H9 (cell line): ENCODE measurements around the gene SCN8A. TPM values are rescaled to one million over a fixed set of nuclear protein-coding genes. Genes with fewer than 3 reads are reported as not detected.

Source experiments
- DNase-seq: peaks from one replicate; pipeline ENCODE4 v3.0.0-alpha.2; 2017
- H2AFZ ChIP-seq: one replicate; pipeline ENCODE4 v1.6.1; 2013; ENCODE audit warnings: mild to moderate bottlenecking, low read length, control low read depth, moderate library complexity
- H2AK5ac ChIP-seq: 2 replicates; pipeline ENCODE4 v1.6.1; 2013; ENCODE audit warnings: low read length, control low read depth, mixed read lengths; ENCODE audit not compliant: insufficient read length
- H2BK120ac ChIP-seq: one replicate; pipeline ENCODE4 v1.6.1; 2013; ENCODE audit warnings: low read depth, mild to moderate bottlenecking, low read length, control low read depth, inconsistent platforms; ENCODE audit not compliant: poor library complexity, severe bottlenecking
- H2BK12ac ChIP-seq: 2 replicates; pipeline ENCODE4 v1.6.1; 2013; ENCODE audit warnings: low read length, control low read depth, mixed read lengths, low read depth; ENCODE audit not compliant: insufficient read length
- H2BK15ac ChIP-seq: 2 replicates; pipeline ENCODE4 v1.6.1; 2013; ENCODE audit warnings: low read depth, low read length, control low read depth
- H2BK20ac ChIP-seq: one replicate; pipeline ENCODE4 v1.6.1; 2013; ENCODE audit warnings: low read depth, mild to moderate bottlenecking, low read length, control low read depth, inconsistent platforms; ENCODE audit not compliant: poor library complexity, severe bottlenecking
- H2BK5ac ChIP-seq: 2 replicates; pipeline ENCODE4 v1.6.1; 2013; ENCODE audit warnings: low read length, control low read depth, mixed read lengths; ENCODE audit not compliant: insufficient read length
- H3K14ac ChIP-seq: 2 replicates; pipeline ENCODE4 v1.6.1; 2013; ENCODE audit warnings: low read length, control low read depth; ENCODE audit not compliant: insufficient read depth
- H3K18ac ChIP-seq: 2 replicates; pipeline ENCODE4 v1.6.1; 2013; ENCODE audit warnings: low read depth, mild to moderate bottlenecking, mixed read lengths, low read length, control low read depth; ENCODE audit not compliant: insufficient read length
- H3K23ac ChIP-seq: 2 replicates; pipeline ENCODE4 v1.6.1; 2013; ENCODE audit warnings: low read length, control low read depth, mixed read lengths, low read depth; ENCODE audit not compliant: insufficient read length
- H3K23me2 ChIP-seq: 2 replicates; pipeline ENCODE4 v1.6.1; 2013; ENCODE audit warnings: low read depth, mild to moderate bottlenecking, mixed read lengths, low read length, control low read depth; ENCODE audit not compliant: insufficient read length, poor library complexity, severe bottlenecking
- H3K27ac ChIP-seq: 2 replicates; pipeline ENCODE4 v1.5.1; 2013; ENCODE audit warnings: low read length, control low read depth, mixed read lengths, low read depth; ENCODE audit not compliant: insufficient read length
- H3K27me3 ChIP-seq: 2 replicates; pipeline ENCODE4 v1.6.1; 2013; ENCODE audit warnings: low read length, control low read depth, inconsistent platforms; ENCODE audit not compliant: insufficient read depth
- H3K4ac ChIP-seq: 2 replicates; pipeline ENCODE4 v1.6.1; 2013; ENCODE audit warnings: low read depth, mild to moderate bottlenecking, control low read depth, inconsistent platforms, low read length, moderate library complexity
- H3K4me1 ChIP-seq: 2 replicates; pipeline ENCODE4 v1.6.1; 2013; ENCODE audit warnings: low read length, control low read depth, inconsistent platforms; ENCODE audit not compliant: insufficient read depth
- H3K4me2 ChIP-seq: 2 replicates; pipeline ENCODE4 v1.6.1; 2013; ENCODE audit warnings: low read length, control low read depth, mixed read lengths; ENCODE audit not compliant: insufficient read length, insufficient read depth
- H3K56ac ChIP-seq: 2 replicates; pipeline ENCODE4 v1.6.1; 2013; ENCODE audit warnings: low read depth, mild to moderate bottlenecking, mixed read lengths, low read length, control low read depth; ENCODE audit not compliant: insufficient read length
- H3K79me1 ChIP-seq: 2 replicates; pipeline ENCODE4 v1.6.1; 2013; ENCODE audit warnings: low read depth, mild to moderate bottlenecking, moderate library complexity, low read length, control low read depth, inconsistent platforms; ENCODE audit not compliant: insufficient read depth, poor library complexity, severe bottlenecking
- H3K79me2 ChIP-seq: 2 replicates; pipeline ENCODE4 v1.6.1; 2013; ENCODE audit warnings: low read length, control low read depth, inconsistent platforms; ENCODE audit not compliant: insufficient read depth
- H3K9ac ChIP-seq: 2 replicates; pipeline ENCODE4 v1.6.1; 2013; ENCODE audit warnings: low read length, control low read depth, mixed read lengths; ENCODE audit not compliant: insufficient read length; ENCODE audit errors: extremely low read depth
- H3K9me3 ChIP-seq: one replicate; pipeline ENCODE4 v1.6.1; 2013; ENCODE audit warnings: low read depth, low read length, inconsistent platforms; ENCODE audit not compliant: control insufficient read depth
- H3T11ph ChIP-seq: one replicate; pipeline ENCODE4 v1.6.1; 2013; ENCODE audit warnings: mild to moderate bottlenecking, low read length, control low read depth, inconsistent platforms
- H4K20me1 ChIP-seq: one replicate; pipeline ENCODE4 v1.6.1; 2013; ENCODE audit not compliant: control insufficient read depth, insufficient read length, insufficient read depth
- H4K5ac ChIP-seq: 2 replicates; pipeline ENCODE4 v1.6.1; 2013; ENCODE audit warnings: low read depth, mild to moderate bottlenecking, mixed read lengths, low read length, control low read depth; ENCODE audit not compliant: insufficient read length
- H4K8ac ChIP-seq: replicated peaks from 2 replicates; pipeline ENCODE4 v1.6.1; 2013; ENCODE audit warnings: low read length, control low read depth, mixed read lengths, low read depth; ENCODE audit not compliant: insufficient read length
- H4K91ac ChIP-seq: 2 replicates; pipeline ENCODE4 v1.6.1; 2013; ENCODE audit warnings: low read depth, mild to moderate bottlenecking, moderate library complexity, mixed read lengths, low read length, control low read depth; ENCODE audit not compliant: insufficient read length
- H3K27ac Mint-ChIP-seq, 3 experiments: 2 replicates in 2 of 3; 3 replicates in 1 of 3; pipeline ENCODE4 v1.8.0; 2020 to 2021; ENCODE audit warnings: mixed read lengths in 3 of 3, mild to moderate bottlenecking in 1 of 3, moderate library complexity in 1 of 3
- H3K27me3 Mint-ChIP-seq: 2 replicates; pipeline ENCODE4 v1.8.0; 2021; ENCODE audit warnings: low read depth, mild to moderate bottlenecking, moderate library complexity, mixed read lengths
- H3K36me3 Mint-ChIP-seq, 3 experiments: 2 replicates in 2 of 3; 3 replicates in 1 of 3; pipeline ENCODE4 v1.8.0; 2020 to 2021; ENCODE audit warnings: low read depth in 3 of 3, mixed read lengths in 3 of 3; ENCODE audit not compliant: insufficient read depth in 1 of 3
- H3K4me1 Mint-ChIP-seq, 2 experiments: 2 replicates each; pipeline ENCODE4 v1.8.0; 2020; ENCODE audit warnings: mixed read lengths in 2 of 2
- H3K4me3 Mint-ChIP-seq, 2 experiments: 2 replicates in 1 of 2; 3 replicates in 1 of 2; pipeline ENCODE4 v1.8.0; 2020 to 2021; ENCODE audit warnings: mild to moderate bottlenecking in 2 of 2, mixed read lengths in 2 of 2, moderate library complexity in 1 of 2
- H3K9me3 Mint-ChIP-seq, 2 experiments: 2 replicates in 1 of 2; 3 replicates in 1 of 2; pipeline ENCODE4 v1.8.0; 2020; ENCODE audit warnings: mild to moderate bottlenecking in 2 of 2, mixed read lengths in 2 of 2, moderate library complexity in 1 of 2
- CTCF ChIP-seq: fragments of 200-600 bp; sonication (generic); conservative IDR thresholded peaks from 3 replicates; pipeline ENCODE4 v1.8.0; 2021; ENCODE audit warnings: antibody characterized with exemption, mild to moderate bottlenecking
- WGBS: extraction: QIAGEN DNeasy Blood & Tissue Kit; methylation state at CpG from one replicate; pipeline ENCODE4 v1.1.7; 2013; ENCODE audit warnings: missing lambda C conversion rate, low lambda C conversion rate, mixed read lengths; ENCODE audit not compliant: insufficient read length; ENCODE audit errors: extremely low coverage; 5-methylcytosine and 5-hydroxymethylcytosine counted together
- total RNA-seq: library from RNA; stranded (reverse); gene quantifications from 2 replicates; pipeline ENCODE4 v1.2.1, GENCODE V29; 2021

SCN8A gene
- total RNA-seq, 1 experiment from 2014 or later, result 15.2 TPM

- H3K14ac ChIP-seq, result no peak overlapping the region
- no peaks in the 10 kb centered on the region for H3K9me3 ChIP-seq
- no peak overlapping the region for H3K23ac ChIP-seq
- H3K23me2 ChIP-seq, result no peaks in the 10 kb centered on the region
- no peak for DNase-seq
- peaks cover 0 to 6% (median 0%) of the 10 kb centered on the region in 3 experiments; a peak in 1 of 7 replicates for H3K36me3 Mint-ChIP-seq
- no peak overlapping the region for H3K4ac ChIP-seq
- no peak overlapping the region for H2AFZ ChIP-seq
- H3K4me1 ChIP-seq, result peaks cover under 1% of the 10 kb centered on the region; the same call in 1 of the 2 replicates
- H4K8ac ChIP-seq, result no peak overlapping the region
- no peak overlapping the region for H3K18ac ChIP-seq
- H4K91ac ChIP-seq, result no peak overlapping the region
- H3K4me3 Mint-ChIP-seq, result no peak overlapping the region
- H2BK20ac ChIP-seq, result no peak overlapping the region
- H3K27ac Mint-ChIP-seq, result no peak overlapping the region
- H4K5ac ChIP-seq, result no peak overlapping the region
- WGBS, result 100% methylated on average over 1 of the region's 4 CpGs
- H4K20me1 ChIP-seq, result no peaks in the 10 kb centered on the region
- TF ChIP-seq CTCF, result no peak
- no peak overlapping the region for H3K4me2 ChIP-seq
- H3K27ac ChIP-seq, result no peak overlapping the region
- H3K9me3 Mint-ChIP-seq, result no peaks in the 10 kb centered on the region
- H3T11ph ChIP-seq, result no peak overlapping the region
- no peaks in the 10 kb centered on the region for H3K27me3 Mint-ChIP-seq
- no peak overlapping the region for H3K9ac ChIP-seq
- H2BK15ac ChIP-seq, result no peak overlapping the region
- no peak overlapping the region for H2BK120ac ChIP-seq
- peaks cover 8% of the 10 kb centered on the region; the same call in 1 of the 2 replicates for H3K79me2 ChIP-seq
- peaks cover 23 to 38% of the 10 kb centered on the region in 2 experiments for H3K4me1 Mint-ChIP-seq
- H2BK12ac ChIP-seq, result no peak overlapping the region
- H3K56ac ChIP-seq, result no peak overlapping the region
- H2BK5ac ChIP-seq, result no peak overlapping the region
- no peaks in the 10 kb centered on the region for H3K27me3 ChIP-seq
- no peak overlapping the region for H2AK5ac ChIP-seq
- no peaks in the 10 kb centered on the region for H3K79me1 ChIP-seq
These were observed 7.1 kb downstream of the SCN8A start for GRCh38 chr12:51598156-51598555.
